GM18517 (cell line): Measurements from ENCODE around the gene IL37.

Experiments used
- ATAC-seq: cut with Tn5 transposase; IDR thresholded peaks from one replicate; pipeline ENCODE4 v1.9.1; 2021; ENCODE audit warnings: mild to moderate bottlenecking, moderate library complexity; ENCODE audit not compliant: unreplicated experiment

The IL37 gene, protein sequence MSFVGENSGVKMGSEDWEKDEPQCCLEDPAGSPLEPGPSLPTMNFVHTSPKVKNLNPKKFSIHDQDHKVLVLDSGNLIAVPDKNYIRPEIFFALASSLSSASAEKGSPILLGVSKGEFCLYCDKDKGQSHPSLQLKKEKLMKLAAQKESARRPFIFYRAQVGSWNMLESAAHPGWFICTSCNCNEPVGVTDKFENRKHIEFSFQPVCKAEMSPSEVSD

DNA sequence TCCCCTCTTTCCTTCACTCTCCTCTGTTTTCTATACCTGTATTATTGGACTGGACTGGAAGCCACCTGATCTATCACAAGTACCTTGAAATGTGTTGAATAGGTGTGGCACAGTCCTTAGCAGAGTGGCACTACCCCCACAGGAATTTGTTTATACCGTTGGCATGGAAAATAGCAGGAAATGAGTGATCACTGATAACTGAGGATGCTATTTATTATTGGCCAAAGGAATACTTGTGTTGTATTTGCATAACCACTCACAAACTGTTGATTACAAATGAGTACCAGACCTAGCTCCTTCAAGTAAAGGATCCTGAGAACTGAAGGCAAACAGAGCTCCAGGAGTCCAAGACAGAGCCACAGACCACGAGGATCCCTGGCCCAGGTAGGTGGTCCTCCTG, at the start of gene IL37:
Gene IL37, plus strand, starts transcription at position 301 of the 400 bp plus-strand sequence. CDS start 1,848 bp downstream, outside the sequence.
- ATAC-seq, result no peak

DNA sequence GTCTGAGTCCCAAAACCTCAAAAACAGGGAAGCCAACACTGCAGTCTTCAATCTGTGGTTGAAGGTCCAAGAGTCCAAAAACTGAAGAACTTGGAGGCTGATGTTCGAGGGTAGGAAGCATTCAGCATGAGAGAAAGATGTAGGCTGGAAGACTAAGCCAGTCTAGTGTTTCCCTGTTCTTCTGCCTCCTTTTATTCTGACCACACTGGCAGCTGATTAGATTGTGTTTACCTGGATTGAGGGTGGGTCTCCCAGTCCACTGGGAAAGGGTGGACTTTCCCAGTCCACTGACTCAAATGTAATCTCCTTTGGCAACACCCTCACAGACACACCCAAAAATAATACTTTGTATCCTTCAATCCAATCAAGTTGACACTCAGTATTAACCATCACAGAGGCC, 46.9 kb upstream of the IL37 start:
- no peak for ATAC-seq

DNA sequence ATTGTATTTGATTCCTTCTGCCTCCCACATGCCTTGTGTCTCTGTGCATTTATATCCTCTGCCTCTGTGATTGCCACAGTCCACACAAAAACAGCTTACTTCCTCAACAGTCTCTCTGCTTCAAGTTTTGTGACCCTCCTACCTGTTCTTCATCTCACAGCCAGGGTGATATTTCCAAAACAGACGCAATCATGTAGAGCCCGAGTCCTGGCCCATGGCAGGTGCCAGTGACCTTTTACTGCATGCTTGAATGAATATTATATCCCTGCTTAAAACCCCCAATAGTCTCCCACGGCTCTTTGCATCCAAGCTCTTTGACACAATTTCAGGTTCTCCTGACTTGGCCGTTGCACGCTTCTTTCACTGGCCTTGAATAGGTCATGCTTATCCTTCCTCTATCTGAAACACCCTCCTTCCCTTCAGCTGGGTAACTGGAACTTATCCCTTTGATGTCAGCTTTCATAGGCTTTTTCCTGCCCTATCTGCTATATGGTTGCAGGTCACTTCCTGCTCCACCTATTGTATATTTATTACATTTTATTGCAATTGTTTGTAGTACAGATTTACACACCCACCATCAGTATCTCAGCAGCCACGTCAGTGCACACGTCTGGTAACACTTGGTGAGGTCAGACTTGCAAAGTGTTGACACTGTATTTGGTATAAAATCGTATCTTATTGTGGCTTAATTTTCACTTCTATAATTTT, 44.7 kb upstream of the IL37 start:
- no peak for ATAC-seq

DNA sequence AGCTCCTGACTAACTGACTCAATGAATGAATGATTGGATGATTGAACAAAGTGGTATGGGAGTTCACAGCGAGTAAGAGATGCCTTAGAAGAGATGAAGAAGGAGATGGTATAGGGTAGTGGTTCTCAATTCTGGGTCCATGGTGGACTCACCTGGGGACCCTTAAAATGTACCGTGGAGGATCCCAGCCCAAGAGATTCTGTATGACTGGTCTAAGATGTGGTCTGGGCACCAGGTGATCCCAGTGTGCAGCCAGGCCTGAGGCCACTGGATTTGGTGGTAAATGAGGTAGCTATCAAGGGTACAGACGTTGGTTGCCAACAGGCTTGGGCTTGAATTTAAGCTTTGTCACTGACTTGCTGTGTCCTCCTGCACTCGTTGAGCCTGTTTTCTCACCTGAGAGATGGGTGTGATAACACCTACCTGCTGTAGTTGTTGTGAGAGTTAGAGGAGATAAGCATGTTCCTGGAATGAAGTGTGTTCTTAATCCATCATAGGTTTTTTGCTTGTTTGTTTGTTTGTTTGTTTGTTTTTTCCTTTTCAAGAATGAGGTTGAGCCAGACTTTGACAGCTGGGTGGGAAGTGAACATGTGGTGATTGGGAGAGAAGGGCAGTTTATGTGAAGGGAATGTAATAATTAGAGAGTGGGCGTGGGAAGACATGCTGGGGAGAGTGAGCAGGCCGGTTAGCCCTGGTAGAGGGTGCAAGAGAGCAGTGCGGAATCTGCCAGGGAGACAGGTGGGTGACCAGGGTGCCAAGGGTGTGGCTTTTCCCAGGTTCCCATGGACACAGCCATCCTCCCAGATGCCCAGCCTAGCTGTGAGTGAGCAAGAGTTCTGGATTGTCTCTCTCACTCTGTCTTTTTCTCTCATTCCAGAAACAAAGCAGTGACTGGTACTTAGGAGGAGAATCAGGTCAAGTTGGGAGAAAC, 43.0 kb upstream of the IL37 start:
- ATAC-seq, result no peak

DNA sequence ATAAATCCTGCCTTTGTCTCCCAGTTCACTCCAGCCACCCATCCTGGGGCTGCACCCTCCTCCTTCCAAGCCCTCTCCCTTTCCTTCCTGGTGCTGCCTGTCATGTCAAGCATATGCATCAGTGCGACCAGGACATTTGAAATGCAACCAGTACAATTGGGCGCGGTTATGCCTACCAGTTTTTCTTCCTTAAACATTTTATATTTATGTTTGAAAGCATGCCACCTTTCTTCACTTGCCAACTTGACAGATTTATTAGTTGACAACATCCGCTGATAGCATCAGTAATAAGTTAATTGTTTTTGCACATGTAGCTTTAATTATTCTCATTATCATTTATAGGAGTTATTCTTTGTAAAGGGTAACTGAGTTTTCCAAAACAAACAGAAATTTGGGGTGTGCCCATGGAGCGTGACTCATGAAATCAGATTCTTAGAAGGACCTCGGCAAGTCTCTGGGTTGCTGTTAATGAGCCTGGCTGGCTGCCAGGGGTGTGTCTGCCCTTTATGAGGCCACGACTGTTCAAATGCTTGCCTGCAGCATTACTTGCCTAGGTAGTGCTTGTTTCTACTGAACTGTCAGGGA, 41.6 kb upstream of the IL37 start:
- ATAC-seq, result no peak

DNA sequence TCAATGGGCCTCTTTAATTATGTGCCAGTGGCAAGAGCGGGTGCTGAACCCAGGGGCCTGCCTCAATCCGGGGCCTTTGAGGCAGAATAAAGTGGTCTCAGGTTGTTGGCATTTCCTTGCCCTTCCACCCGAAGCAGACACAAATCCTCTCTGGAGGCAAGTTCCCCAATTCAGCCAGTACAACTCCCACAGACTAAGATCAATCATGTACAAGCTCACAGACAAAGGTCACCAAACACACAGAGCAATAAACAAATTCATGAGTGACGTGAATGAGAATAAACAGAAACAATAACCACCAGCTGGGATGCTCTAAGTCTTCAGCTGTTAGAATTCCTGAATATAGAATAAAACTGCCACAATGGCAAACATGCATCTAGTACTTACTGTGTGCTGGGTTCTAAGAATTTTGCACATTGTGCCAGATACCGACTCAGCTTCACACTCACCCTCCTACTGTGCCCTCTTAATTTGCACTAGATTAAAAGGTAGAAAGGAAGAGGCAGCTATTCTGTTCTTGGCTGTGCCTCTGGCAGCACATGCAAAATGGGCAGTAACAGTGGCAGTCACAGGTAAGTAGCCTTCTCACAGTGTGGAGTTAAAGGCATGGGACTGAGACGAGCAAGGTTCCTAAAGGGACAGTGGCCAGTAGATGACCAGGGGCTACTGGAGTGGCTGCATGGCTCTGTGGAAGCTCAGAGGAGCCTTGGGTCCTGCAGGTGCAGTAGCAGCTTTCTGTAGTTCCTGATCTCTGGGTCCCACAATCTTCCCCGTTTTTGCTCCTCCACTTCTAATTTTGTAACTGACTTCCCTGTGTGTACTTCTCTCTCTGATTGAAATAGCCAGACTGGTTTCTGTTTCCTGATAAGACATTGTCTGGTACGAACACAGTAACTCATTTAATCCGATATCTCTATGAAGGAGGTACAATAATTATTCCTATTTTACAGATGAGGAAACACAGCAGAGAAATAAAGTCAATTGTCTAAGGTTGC, 39.8 kb upstream of the IL37 start:
- no peak for ATAC-seq

DNA sequence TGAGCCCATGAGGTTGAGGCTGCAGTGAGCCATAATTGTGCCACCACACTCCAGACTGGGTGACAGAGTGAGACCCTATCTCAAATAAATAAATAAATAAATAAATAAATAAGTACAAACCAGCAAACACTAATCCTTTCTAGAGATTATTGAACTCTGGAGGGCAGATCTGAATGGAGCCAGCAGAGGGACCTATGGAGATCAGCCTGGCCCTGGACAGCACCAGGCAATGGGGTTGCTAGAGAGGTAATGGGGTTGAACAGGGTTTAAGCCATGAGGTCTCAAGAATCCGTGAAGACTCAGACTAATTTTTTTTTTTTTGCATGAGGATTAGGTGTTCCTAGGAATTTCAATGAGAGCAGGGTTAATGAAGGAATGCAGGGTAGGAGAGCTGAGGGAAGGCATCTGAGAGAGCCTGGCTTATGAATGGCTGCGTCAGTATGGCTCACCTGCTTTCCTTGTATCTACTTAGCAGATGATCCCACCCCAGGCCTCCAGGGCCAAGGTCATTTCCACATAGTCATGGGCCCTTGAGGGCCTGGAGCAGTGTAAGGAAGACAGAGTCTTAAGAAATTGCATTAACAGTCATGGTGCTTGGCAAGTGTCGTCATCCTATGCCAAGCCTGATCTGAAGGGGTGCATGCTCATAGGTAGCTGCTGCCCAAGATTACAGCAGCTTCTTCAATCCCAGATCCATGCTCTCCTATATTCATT, 34.6 kb upstream of the IL37 start:
- no peak for ATAC-seq

DNA sequence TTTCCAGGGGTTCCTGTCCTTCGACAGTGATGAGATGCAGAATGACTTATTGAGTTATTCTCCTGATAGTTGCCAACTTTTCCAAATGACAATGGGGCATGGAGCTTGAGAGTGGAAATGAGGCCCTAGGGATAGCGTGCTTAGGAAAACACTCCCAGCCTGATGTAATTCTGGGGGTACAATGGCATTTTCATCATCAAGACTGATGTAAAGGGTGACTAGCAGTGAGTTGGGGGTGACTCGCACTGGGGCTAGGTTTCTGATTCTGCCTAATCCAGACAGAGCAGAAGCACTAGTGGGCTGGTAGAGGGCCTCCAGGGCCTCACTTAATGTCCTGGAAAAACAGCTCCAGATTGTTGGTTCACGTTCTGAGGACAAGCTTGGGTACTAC, 34.0 kb upstream of the IL37 start:
- no peak for ATAC-seq

DNA sequence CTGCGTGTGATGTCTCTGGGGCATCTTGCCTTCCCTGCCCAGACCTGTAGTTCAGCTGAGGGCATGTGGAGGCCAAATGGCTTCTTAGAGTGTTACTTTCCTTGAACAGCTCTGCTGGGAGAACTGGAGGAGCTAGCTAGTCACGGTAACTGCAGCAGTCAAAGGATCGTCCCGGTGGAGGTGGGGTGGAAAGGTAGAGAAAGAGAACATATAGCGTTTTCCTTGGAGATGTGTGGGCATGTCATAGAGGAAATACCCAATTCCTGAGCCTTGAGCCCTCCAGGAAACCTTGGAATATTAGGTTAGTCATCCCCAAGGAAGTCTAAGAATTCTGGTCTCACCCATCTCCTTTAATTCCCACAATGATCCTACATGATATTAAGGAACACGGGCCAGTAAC, 33.5 kb upstream of the IL37 start:
- no peak for ATAC-seq

DNA sequence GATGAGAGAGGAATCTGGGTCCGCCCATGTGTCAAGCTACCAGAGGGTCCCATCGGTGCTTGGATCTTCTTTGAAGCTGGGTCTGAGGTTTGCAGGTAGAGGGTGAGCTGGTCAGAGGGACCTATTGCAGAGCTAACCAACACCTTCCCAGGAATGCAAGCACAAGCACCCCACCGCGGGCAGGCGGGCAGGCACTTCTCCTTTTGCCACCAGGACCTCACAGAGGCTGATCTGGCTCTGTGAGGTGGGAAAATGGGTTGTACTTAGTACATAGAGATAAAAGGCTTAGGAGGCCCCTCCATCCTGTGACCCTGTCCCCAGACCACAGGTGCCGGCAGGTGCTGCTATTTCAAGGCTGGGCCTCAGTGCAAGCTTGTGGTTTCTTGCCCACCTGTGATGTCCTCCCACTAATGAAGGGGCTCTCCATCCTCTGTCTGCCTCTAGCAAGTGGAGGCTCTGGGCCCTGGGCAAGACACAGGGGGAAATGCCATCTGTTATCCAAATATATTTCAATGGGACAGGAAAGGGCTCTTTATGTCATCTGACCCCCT, 31.4 kb upstream of the IL37 start:
- no peak for ATAC-seq

DNA sequence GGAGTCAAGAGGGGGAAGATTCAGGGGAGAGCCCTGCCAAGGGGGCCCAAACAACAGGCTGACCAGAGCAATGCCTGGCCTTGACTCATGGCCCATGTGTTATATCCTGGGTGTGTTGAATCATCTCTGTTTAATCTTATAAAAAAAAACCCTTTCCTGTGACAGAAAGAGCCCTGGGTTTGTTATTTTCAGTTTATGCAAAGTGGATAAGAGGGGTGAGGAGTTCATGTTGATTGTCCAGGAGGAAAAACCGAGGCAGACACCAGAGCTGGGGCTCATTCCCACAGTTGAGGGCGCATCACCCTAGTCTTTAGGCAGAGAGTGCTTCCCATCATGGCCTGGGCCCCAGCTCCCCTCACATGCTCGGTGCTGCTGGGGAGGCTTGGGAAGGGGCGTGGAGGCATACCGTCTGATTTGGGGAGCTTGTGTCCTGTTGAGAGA, 30.9 kb upstream of the IL37 start:
- no peak for ATAC-seq

DNA sequence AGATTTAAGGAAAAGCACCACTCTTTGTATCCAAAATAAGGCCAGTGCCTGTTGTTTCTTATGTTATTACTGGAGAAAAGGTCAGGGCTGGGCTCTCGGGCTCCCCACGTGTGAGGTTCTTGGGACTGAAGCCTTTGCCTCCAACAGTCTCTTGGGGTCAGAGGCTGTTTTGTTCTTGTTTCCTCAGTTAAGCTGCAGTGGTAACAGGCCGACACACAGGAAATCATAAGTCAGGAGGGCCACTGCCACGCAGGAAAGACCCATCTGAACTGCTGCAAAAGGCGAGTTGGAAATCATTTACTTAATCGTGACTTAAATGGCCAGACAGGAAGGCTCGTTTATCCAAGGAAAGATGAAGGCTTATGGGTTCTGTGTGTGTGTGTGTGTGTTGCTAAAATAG, 30.3 kb upstream of the IL37 start:
- no peak for ATAC-seq

DNA sequence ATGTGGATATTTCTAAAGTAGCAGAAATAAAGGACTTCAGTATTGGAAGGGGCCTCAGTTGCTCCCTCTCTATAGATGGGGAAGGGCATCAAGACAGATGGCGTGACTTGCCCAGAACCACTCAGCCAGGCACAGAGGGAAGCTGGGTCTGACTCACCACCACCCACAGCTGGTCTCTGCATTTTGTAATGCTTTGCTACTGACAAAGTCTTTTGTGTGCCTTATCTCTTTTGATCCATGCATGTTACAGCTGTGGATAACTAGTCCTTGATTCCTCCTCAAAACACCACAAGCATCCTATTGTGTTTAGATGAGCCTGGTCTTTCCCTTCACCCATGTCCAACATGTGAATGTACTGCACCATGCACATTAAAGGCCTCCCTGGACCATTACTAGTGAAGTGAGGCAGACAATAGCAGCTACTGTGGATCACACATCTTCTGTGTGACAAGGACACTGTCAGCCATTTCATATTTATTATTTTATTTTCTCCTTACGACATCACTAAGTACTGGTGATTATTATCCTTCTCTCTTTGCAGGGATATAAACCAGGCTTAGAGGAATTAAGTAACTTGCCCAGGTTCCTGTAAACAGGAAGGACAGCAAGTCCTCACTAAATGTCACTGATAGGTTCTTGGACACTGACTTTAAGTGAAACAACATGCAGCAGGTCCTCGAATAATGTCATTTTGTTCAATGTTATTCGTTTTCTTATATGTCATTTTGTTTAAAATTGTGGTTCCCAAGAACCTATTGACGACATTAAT, 29.6 kb upstream of the IL37 start:
- peak; percentile 61 for ATAC-seq

DNA sequence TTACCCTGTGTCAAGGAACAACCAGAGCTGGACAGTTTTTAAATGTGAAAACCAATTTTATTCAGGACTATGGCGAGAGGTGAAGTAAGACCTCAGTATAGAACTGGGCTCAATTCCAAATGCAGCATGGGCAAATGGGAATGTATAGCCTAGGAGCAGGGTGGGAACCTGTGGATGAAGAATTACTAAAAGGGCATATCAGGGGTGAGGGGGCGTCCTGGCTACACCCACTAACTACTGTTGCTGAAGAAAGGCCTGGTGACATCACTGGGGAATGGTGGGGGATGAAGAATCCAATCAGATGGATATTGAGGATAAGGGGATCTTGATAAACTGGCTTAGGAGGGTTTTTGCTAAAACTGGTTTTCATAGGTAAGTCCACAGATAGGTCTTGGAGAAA, 27.3 kb upstream of the IL37 start:
- ATAC-seq, result no peak

DNA sequence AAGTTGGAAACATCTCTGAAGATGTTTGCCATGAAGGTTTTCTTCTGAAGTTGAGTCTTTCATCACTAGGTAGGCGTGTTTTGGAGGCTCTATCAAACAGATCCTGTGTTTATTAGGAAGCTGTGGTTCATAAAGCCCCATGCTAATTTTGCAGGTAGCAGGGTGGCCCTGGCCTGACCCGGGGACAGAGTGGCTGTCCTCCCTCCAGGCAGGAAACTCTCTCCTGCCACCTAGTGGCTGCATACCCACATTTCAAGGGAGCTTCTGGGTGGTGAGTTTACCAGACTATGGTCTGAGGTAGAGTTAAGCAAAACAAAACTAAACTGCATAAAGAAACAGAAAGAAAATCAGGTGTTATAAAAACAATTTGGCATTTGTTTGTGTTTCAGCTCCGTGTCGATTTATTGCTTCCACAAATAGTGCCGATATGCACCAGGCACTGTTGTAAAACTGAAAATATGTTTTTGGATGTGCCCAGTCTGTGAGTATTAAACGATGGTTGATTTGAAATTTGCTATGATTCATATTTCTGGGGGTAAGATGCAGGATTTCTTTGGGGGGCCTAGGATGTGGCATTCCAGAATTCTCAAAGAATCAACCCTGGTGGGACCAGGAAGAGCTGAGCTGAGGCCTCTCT, 26.0 kb upstream of the IL37 start:
- peak; percentile 64 for ATAC-seq

DNA sequence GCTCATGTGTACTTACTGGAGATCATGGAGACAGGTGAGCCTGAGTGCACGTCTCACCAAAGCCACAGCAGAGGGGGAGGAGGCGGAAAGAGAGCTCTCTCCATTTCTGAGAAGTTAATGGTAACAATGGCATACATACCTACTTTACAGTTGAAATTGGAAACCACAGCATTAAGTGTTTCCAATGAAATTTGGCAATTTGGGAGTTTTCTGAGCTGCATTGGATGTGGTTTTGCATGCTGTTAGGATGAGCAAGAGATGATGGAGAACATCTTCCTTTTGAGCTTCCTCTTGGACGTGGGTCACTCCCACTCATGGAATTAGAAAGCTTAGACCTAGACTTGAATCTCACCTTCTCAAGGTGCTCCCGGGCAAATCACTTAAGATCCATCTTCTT, 25.5 kb upstream of the IL37 start:
- ATAC-seq, result no peak

DNA sequence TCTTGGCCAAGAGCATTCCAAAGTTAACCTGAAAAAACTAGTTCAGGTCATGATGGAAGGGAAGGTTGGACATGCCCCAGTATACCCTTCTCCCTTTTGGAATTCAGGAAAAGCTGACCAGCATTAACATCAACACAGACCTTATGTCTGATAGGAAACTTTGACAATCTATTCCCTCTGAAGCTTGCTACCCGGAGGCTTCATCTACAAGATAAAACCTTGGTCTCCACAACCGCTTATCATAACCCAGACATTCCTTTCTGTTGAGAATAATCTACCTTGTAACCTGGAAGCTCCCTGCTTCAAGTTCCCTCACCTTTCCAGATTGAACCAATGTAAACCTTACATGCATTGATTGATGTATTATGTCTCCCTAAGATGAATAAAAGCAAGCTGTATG, 24.7 kb upstream of the IL37 start:
- ATAC-seq, result no peak
